ENCODE data around the gene ELF2.
A peak's percentile ranks its signal among the peaks of the same experiment; 100 is the strongest.

- TF ChIP-seq CTCF (IDR thresholded peaks at IDR 0.05) (peak; percentile 34 to 94 (median 80)), POLR2A (IDR thresholded peaks at IDR 0.05) (no peak)
These were observed 77.5 kb downstream of the ELF2 start for GRCh38 chr4:139099366-139099982.

All from thyroid gland (tissue), 4 donors.